HFFc6 (cell line): ENCODE results near the gene CD6. TPM values are rescaled to one million over a fixed set of nuclear protein-coding genes. Genes with fewer than 3 reads are reported as not detected.

ENCODE experiments used
- DNase-seq: peaks from one replicate; pipeline ENCODE4 v3.0.0-alpha.2; 2018
- H3K27ac Mint-ChIP-seq: 2 replicates; pipeline ENCODE4 v1.8.0; 2020; ENCODE audit warnings: mild to moderate bottlenecking, mixed read lengths
- H3K27me3 Mint-ChIP-seq: 2 replicates; pipeline ENCODE4 v1.8.0; 2021; ENCODE audit warnings: mild to moderate bottlenecking, moderate library complexity, mixed read lengths; ENCODE audit not compliant: insufficient read depth
- H3K36me3 Mint-ChIP-seq: 2 replicates; pipeline ENCODE4 v1.8.0; 2021; ENCODE audit warnings: low read depth, mixed read lengths
- H3K4me1 Mint-ChIP-seq: 2 replicates; pipeline ENCODE4 v1.8.0; 2020; ENCODE audit warnings: low read depth, mixed read lengths
- H3K4me3 Mint-ChIP-seq: 2 replicates; pipeline ENCODE4 v1.8.0; 2020; ENCODE audit warnings: mild to moderate bottlenecking, moderate library complexity, mixed read lengths
- H3K9me3 Mint-ChIP-seq: 2 replicates; pipeline ENCODE4 v1.8.0; 2020; ENCODE audit warnings: mild to moderate bottlenecking, mixed read lengths
- total RNA-seq, 6 experiments: library from RNA; stranded (reverse); fragmentation: NEBNext Ultra II Directional; extraction: Animal tissue kit (Norgen Biotek cat#: 25700); gene quantifications; 2 replicates in 1 of 6; 3 replicates in 5 of 6; pipeline ENCODE4 v1.2.3, GENCODE V29; 2021
- TF ChIP-seq, protein P1 (sequence below): fragments of 200-600 bp; sonication (generic); IDR thresholded peaks from 2 replicates; pipeline ENCODE4 v1.5.0; 2021; ENCODE audit warnings: antibody characterized with exemption, mild to moderate bottlenecking

CD6 gene
- total RNA-seq, 6 experiments from 2014 or later: not detected

DNA sequence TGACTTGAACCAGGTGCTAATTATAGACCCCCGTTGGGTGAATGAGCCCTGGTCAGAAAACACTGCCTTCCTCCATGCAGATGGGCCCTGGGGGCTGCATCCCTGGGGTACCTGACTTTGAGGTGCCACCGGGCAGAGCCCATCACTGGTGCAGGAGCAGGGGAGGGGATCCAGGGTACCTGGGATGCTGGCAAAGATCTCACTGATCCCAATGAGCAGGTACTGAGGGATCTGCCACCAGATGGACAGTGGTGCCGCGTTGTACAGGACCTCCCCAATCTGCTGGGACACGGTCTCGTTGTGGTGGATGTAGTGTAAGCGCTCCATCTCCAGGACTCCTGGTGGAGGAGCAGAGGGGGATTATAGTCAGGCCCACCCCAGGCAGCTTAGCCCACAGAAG, 32.2 kb upstream of the CD6 start:
- no peak overlapping the region for H3K4me3 Mint-ChIP-seq
- no peaks in the 10 kb centered on the region for H3K36me3 Mint-ChIP-seq
- DNase-seq: no peak

GRCh38 chr11:60939855-60940254, 31.6 kb upstream of the CD6 start:
- Mint-ChIP-seq H3K27me3 (peaks cover 13% of the 10 kb centered on the region), H3K27ac (no peak overlapping the region), H3K4me1 (no peaks in the 10 kb centered on the region), H3K9me3 (no peaks in the 10 kb centered on the region), H3K36me3 (no peaks in the 10 kb centered on the region; the same call in 1 of the 2 replicates), H3K4me3 (no peak overlapping the region)
- TF ChIP-seq, protein P1, sequence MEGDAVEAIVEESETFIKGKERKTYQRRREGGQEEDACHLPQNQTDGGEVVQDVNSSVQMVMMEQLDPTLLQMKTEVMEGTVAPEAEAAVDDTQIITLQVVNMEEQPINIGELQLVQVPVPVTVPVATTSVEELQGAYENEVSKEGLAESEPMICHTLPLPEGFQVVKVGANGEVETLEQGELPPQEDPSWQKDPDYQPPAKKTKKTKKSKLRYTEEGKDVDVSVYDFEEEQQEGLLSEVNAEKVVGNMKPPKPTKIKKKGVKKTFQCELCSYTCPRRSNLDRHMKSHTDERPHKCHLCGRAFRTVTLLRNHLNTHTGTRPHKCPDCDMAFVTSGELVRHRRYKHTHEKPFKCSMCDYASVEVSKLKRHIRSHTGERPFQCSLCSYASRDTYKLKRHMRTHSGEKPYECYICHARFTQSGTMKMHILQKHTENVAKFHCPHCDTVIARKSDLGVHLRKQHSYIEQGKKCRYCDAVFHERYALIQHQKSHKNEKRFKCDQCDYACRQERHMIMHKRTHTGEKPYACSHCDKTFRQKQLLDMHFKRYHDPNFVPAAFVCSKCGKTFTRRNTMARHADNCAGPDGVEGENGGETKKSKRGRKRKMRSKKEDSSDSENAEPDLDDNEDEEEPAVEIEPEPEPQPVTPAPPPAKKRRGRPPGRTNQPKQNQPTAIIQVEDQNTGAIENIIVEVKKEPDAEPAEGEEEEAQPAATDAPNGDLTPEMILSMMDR: no peak
- no peak for DNase-seq

More for the DNA sequence above, 32.2 kb upstream of the CD6 start:
- Mint-ChIP-seq H3K27me3 (peaks cover 13% of the 10 kb centered on the region), H3K9me3 (no peaks in the 10 kb centered on the region), H3K27ac (no peak overlapping the region), H3K4me1 (no peaks in the 10 kb centered on the region)
- TF ChIP-seq, protein P1: no peak

DNA sequence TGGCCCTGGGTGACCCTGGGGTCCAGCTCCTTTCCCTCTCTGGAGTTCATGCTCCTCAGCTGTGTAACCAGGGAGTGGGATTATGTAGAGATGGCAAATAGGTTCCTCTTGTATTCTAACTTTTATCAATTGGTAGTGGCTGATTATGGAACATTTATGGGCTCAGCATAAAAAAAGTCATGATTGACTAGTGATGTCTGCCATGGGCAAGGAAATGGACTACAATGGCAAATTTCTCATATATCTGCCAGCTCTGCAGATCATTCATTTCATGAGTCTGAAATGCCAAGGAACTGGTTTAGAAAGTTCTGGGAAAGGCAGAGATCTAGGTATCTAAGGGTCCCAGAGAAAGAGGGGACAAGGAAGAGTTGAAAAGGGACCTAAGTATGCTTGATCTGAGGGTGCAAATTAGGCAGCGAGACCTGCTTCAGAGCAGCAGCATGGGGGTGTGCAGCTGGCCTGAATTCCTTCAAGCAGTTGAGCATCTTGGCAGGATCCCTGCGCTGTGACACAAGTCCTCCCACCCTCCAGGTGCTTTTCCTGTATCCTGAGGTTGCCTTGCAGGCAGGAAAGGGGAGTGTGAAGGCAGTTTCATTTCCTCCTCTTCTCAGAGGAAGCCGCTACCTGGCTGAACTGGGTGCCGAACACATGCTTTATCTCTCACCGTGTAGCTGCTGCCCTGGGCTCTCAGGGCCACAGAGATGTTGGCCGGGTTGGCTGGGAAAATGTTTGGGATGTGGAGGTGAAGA, 29.9 kb upstream of the CD6 start:
- H3K9me3 Mint-ChIP-seq: no peaks in the 10 kb centered on the region
- DNase-seq: no peak
- no peaks in the 10 kb centered on the region for H3K4me1 Mint-ChIP-seq
- no peak overlapping the region for H3K4me3 Mint-ChIP-seq
- no peak overlapping the region for H3K27ac Mint-ChIP-seq
- TF ChIP-seq, protein P1: no peak
- no peaks in the 10 kb centered on the region; the same call in 1 of the 2 replicates for H3K36me3 Mint-ChIP-seq
- peaks cover 13% of the 10 kb centered on the region for H3K27me3 Mint-ChIP-seq

GRCh38 chr11:60942219-60942618, 29.3 kb upstream of the CD6 start:
- H3K4me3 Mint-ChIP-seq: no peak overlapping the region
- H3K36me3 Mint-ChIP-seq: no peaks in the 10 kb centered on the region; the same call in 1 of the 2 replicates
- TF ChIP-seq, protein P1: no peak
- H3K4me1 Mint-ChIP-seq: no peaks in the 10 kb centered on the region
- H3K27ac Mint-ChIP-seq: no peak overlapping the region
- peaks cover 13% of the 10 kb centered on the region for H3K27me3 Mint-ChIP-seq
- no peak for DNase-seq
- H3K9me3 Mint-ChIP-seq: no peaks in the 10 kb centered on the region

- Mint-ChIP-seq H3K27me3 (peaks cover 13% of the 10 kb centered on the region), H3K4me3 (no peak overlapping the region), H3K36me3 (no peaks in the 10 kb centered on the region; the same call in 1 of the 2 replicates), H3K27ac (no peak overlapping the region), H3K9me3 (no peaks in the 10 kb centered on the region), H3K4me1 (no peaks in the 10 kb centered on the region)
- DNase-seq: no peak
- TF ChIP-seq, protein P1: no peak
These were observed 28.4 kb upstream of the CD6 start for GRCh38 chr11:60942970-60943565.
